ENCODE data around the gene TRMU. TPM values are rescaled to one million over a fixed set of nuclear protein-coding genes. Genes with fewer than 3 reads are reported as not detected.

TRMU gene, protein sequence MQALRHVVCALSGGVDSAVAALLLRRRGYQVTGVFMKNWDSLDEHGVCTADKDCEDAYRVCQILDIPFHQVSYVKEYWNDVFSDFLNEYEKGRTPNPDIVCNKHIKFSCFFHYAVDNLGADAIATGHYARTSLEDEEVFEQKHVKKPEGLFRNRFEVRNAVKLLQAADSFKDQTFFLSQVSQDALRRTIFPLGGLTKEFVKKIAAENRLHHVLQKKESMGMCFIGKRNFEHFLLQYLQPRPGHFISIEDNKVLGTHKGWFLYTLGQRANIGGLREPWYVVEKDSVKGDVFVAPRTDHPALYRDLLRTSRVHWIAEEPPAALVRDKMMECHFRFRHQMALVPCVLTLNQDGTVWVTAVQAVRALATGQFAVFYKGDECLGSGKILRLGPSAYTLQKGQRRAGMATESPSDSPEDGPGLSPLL
- 61.4 TPM for total RNA-seq

DNA sequence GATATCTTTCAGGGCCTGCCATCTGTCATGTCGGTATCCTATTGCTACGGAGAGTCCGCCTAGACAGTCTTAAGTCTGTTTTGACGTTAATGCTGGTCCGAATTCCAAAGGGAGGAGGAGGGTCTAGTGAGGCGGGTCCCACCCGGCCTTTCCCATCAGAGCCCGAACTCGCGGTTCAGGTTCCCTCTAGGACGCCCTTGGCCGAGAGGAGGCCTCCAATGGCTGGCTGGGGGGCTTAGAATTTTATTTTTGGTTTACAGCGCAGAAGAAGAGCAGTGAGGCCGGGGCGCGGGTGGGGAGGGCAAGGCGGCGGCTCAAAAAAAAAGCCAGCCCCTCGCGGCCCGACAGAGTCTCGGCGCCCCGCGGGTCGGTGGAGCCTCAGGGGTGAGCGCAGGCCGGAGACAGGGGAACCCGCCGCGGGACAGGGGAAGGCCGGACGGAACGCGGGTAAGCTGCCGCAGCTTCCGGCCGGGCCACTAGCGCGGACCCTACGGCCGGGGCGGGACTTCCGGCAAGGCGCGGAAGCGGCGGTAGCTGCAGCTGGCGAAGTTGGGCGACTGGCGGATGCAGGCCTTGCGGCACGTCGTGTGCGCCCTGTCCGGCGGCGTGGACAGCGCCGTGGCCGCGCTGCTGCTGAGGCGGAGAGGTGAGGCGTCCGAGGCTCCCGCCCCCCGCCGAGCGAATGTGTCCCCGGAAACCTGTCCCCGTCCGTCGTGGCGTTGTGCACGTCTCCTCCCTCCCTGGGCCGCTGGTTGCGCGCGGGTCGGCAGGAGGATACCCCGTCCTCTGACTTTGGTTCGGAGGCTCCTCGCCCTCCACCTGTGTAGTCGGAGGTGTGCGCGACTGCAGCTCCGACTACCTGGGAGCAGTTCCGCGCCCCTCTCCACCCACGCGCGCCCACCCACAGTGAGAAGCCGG, at the start of gene TRMU:
Gene TRMU (plus strand): TSS at position 514 of the 918 bp plus-strand sequence. CDS start 51 bp downstream, at position 565.
- DNase-seq (ENCODE audit: low spot score), result peak; percentile 86

- no peak for DNase-seq (ENCODE audit: low spot score)
These were observed 49.5 kb upstream of the TRMU start for GRCh38 chr22:46286006-46286405.

DNA sequence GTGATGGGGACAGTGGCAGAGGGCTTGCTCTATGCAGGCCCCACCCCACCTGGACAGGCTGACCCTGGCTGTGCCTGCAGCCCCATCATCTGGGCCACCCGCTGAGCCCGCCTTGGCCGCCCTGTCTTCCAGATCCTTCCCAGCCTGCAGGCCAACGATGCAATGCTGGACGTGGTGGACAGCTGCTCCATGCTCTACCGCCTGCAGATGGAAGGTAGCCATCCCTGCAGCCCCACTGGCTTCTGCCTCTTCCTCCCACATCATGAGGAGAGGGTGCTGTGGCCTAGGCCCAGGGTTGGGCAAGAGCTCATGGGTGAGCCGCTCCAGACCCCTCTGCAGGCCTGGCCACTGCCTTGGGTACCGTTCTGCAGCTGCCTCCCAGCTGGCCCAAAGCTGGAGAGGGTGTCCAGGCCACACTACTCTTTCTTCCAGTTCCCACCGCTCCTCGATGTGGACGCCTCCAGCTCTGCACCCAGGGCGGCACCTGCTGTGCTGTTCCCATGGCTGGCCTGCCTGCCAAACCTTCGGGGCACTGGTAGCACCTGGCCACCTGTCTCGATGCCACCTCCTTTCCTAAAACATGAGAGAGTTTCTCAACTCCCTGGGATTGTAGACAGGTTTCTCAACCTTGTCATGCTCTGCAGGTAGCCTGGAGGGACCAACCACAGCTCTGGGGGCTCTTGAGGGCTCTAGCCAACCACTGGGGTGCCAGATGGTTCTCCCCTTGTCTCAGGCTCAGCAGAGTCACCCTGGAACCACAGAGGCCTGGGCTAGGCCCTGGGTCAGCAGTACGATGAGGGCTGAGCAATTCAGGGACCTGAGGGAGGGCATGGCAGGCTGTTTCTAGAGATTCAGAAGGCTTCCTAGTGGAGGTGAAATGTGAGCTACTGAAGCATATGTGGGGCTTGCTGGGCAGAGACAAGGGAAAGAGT, 48.3 kb upstream of the TRMU start:
- no peak for DNase-seq (ENCODE audit: low spot score)

- DNase-seq (ENCODE audit: low spot score), result no peak
These were observed 47.4 kb upstream of the TRMU start for GRCh38 chr22:46287873-46288751.

DNA sequence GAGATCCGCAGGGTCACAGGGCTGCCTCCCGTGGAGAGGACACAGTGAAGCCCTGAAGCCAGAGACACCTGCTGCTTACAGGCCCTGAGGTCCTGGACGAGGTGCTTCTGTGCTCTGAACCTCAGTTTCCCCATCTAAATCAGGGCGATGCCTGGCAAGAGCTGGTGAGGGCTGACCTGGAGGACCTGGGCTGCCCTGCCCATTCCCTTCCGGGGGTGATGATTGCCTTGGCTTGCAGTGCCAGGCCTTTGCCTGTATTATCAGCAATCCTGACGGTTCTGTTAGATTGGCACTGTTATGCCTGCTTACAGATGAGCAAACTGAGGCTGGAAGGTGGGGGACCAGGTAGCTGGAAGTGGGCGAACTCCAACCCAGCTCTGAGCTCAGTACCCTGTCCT, 46.7 kb upstream of the TRMU start:
- no peak for DNase-seq (ENCODE audit: low spot score)

GRCh38 chr22:46289244-46289891, 46.1 kb upstream of the TRMU start:
- no peak for DNase-seq (ENCODE audit: low spot score)

GRCh38 chr22:46290121-46290842, 45.2 kb upstream of the TRMU start:
- DNase-seq (ENCODE audit: low spot score), result no peak

DNA sequence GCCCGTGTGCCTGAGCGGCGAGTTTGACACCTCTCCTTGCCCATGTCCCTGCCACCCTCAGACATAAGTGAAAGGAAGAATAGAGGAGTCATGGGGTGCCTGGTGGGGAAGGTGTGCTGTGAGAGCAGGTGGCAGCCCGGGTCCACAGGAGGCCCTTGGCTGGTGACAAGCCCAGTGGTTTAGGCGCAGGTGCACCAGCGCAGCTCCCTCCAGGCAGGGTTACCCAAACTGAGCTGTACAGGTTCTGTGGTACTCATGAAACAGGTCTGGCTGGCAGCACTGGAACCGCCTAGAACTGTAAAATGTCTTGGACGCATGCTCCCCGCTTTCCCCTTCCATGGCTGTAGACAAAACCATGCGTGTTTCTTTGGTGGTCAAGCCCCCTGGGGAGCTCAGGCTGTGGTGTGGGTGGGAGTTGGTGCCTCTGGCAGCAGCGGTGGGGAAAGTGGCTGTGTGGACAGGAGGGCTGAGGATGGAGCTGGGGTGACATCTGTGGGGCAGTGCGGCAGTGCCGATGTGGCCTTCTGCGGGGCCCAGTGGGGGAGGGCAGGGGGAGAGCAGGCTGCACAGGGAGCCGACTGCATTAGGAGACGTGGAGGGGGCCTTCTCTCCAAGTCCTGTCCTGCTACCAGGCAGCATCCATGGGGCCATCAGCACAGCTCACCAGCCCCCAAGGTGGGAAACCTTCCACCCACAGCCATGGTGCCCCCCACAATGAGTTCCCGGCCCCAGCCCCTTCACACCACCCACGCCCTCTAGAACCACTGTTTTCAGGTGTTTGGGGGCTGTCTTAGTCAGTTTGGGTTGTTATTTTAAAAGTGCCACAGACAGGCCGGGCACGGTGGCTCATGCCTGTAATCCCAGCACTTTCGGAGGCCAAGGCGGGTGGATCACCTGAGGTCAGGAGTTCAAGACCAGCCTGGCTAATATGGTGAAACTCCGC, 44.4 kb upstream of the TRMU start:
- no peak for DNase-seq (ENCODE audit: low spot score)

- no peak for DNase-seq (ENCODE audit: low spot score)
These were observed 43.3 kb upstream of the TRMU start for GRCh38 chr22:46292173-46292572.

DNA sequence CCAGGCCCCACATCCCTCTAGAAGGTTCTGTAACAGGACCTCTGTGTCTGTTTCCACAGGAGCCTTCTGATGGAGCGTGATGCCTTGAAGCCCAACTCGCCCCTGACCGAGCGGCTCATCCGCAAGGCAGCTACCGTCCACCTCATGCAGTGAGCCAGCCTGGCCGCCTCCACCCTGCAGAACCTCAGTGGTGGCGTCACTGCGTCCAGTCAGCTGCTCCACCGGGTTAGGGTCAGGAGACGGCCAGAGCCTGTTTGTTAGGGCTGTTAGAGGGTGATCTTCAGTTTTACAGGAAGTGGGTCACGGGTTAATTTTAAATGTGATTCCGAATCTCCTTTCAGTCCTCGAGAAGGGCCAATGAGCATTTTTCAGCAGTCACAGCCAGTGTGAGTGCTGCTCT, 42.8 kb upstream of the TRMU start:
- DNase-seq (ENCODE audit: low spot score), result no peak

GRCh38 chr22:46293577-46294260, 41.8 kb upstream of the TRMU start:
- no peak for DNase-seq (ENCODE audit: low spot score)

DNA sequence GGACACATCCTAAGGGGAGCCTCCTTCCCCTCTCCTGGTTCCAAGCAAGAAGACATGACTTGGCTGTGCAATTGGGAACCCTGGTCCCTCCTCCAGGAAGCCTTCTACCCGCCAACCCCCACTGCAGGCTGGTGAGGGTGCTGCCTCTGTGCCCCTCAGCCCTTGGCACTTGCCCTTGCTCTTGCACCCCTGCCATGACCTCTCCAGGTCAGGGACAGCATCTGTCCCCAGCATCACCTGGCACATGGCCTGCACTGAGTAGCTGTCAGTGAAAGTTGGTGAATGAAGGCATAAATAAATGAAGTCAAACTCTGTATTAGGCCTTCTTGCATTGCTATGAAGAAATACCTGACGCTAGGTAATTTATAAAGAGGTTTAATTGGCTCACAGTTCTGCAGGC, 40.7 kb upstream of the TRMU start:
- no peak for DNase-seq (ENCODE audit: low spot score)

DNA sequence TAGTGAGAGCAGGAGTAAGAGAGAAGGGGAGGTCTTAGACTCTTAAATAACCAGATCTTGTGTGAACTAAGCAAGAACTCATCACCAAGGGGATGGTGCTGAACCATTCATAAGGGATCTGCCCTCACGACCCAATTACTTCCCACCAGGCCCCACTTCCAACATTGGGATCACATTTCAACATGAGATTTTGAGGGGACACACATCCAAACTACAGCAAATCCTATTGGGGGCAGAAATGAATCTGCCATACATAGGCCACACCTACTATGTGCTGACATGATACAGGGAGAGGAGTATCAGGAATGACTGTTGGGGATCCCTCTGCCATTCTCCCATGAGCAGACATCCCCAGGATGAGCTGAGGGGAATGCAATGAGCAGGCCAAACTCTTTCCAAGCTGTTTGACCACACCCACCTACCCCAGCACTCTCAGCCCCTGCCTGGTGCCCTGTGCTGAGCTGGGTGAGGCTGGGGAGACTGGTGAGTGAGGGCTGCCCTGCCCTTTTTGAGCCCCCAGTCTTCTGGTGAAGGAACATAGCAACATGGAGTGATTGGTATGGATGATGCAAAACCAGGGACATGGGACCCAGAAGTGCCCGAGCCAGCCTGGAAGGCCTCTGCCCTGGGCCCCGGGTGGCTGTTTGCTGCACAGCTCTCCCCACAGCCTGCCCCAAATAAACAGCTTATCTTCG, 40.1 kb upstream of the TRMU start:
- DNase-seq (ENCODE audit: low spot score), result no peak

DNA sequence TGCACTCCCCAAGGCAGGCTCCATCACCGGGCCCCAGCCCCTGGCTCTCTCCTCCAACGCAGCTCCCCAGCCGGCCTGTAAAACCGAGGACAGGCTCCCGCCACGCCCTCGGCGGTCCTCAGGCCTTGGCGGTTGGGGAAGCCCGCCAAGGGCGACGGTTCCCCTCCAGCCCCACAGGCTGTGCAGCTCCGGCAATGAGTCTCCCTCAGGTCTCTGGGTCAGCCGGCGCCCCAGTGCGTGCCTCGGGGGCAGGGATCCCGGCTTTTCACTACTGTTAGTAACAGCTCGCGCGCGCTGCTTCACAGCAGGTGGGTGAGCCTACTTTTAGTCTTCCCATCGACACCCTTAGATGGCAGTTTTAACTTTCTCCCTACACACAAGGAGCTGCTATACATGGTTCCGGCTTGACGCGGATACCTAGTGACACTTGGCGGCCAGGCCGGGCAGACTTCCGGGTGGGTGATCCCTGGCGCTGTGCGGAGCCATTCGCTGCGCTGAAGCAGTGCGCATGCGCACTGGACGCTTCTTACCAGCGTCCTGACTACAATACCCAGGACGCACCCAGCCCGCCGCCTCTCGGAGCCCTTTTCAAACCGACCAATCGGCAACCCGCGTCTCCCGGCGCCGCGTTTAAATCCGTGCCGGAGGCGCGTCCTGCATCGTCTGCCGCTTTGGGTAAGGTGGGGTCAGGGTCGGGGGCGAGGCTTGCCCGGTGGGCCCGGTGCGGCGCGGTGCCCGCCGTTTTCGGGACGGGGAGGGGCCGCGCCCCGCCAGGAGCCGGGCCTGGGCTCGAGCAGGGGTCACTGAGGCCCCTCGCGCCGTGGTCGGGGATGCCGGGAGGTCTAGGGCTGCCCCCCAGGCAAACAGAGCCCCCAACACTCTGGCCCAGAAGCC, 39.0 kb upstream of the TRMU start, which contains the start of gene GTSE1:
Gene GTSE1 (plus strand): TSS at position 614 of the 894 bp plus-strand sequence. CDS start 531 bp downstream, outside the sequence.
- peak; percentile 98 for DNase-seq (ENCODE audit: low spot score)

DNA sequence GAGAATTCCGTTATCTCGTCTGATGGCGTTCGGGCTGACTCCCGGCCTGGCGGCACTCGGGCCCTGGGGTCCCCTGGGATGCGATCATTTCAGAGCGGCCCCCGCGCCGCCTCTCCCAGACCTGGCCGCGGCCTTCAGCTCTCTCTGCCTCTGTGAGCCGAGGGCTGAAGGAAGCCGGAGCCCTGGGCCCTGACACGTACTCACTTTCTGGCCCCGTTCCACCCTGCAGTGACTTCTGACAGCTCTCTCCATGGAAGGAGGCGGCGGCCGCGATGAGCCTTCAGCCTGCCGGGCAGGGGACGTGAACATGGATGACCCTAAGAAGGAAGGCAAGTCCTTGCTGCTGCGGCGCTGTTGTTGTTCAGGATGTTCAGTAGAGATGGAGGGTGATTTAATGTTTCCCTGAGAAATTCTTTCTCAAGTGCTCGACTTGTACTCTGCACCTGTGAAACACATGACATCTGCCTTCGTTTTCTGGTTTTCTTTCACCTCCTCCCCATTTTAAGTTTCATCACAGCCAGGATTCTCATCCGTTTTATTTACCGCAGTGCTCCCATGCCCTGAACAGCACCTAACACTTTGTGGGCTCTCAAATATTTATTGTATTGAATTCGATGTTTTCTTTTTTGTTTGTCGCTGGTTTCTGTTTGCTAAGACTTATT, 38.2 kb upstream of the TRMU start:
- DNase-seq (ENCODE audit: low spot score), result no peak
